Endothelial cell (in vitro differentiated cells): ENCODE measurements around the gene SSH2. TPM values are rescaled to one million over a fixed set of nuclear protein-coding genes. Genes with fewer than 3 reads are reported as not detected.

Source experiments
- DNase-seq: peaks from one replicate; pipeline ENCODE4 v3.0.0; 2021; ENCODE audit warnings: low spot score
- H3K27ac Mint-ChIP-seq: one replicate; pipeline ENCODE4 v1.8.0; 2021; ENCODE audit warnings: mixed read lengths, inconsistent platforms; ENCODE audit not compliant: unreplicated experiment
- H3K27me3 Mint-ChIP-seq: one replicate; pipeline ENCODE4 v1.8.0; 2021; ENCODE audit warnings: mild to moderate bottlenecking, moderate library complexity, mixed read lengths, inconsistent platforms; ENCODE audit not compliant: unreplicated experiment
- H3K36me3 Mint-ChIP-seq: one replicate; pipeline ENCODE4 v1.8.0; 2021; ENCODE audit warnings: mild to moderate bottlenecking, low read depth, mixed read lengths, inconsistent platforms; ENCODE audit not compliant: unreplicated experiment
- H3K4me1 Mint-ChIP-seq: one replicate; pipeline ENCODE4 v1.8.0; 2021; ENCODE audit warnings: mild to moderate bottlenecking, mixed read lengths, inconsistent platforms; ENCODE audit not compliant: unreplicated experiment
- H3K4me3 Mint-ChIP-seq: one replicate; pipeline ENCODE4 v1.8.0; 2021; ENCODE audit warnings: mild to moderate bottlenecking, mixed read lengths, inconsistent platforms; ENCODE audit not compliant: unreplicated experiment
- H3K9me3 Mint-ChIP-seq: one replicate; pipeline ENCODE4 v1.8.0; 2021; ENCODE audit warnings: mixed read lengths, inconsistent platforms; ENCODE audit not compliant: unreplicated experiment
- CTCF ChIP-seq: fragments of 200-600 bp; sonication (generic); IDR thresholded peaks from one replicate; pipeline ENCODE4 v1.5.0; 2021; ENCODE audit warnings: antibody characterized with exemption; ENCODE audit not compliant: unreplicated experiment
- total RNA-seq: library from RNA; stranded (reverse); fragmentation: NEBNext Ultra II Directional; extraction: Animal tissue kit (Norgen Biotek cat#: 25700); gene quantifications from one replicate; pipeline ENCODE4 v1.2.1, GENCODE V29; 2021; ENCODE audit not compliant: unreplicated experiment

SSH2 gene
- total RNA-seq, 1 donor from 2014 or later: 81.2 TPM

GRCh38 chr17:29597361-29598172 lies 332.5 kb downstream of the SSH2 start:
- peaks cover 4% of the 10 kb centered on the region for H3K4me1 Mint-ChIP-seq
- no peak overlapping the region for H3K4me3 Mint-ChIP-seq
- H3K27me3 Mint-ChIP-seq: peaks cover 12% of the 10 kb centered on the region
- peaks cover 4% of the 10 kb centered on the region for H3K36me3 Mint-ChIP-seq
- no peaks in the 10 kb centered on the region for H3K9me3 Mint-ChIP-seq
- H3K27ac Mint-ChIP-seq: no peak overlapping the region
- DNase-seq: no peak
- TF ChIP-seq CTCF: no peak

GRCh38 chr17:29596811-29597210 lies 333.2 kb downstream of the SSH2 start:
- Mint-ChIP-seq H3K36me3 (peaks cover 4% of the 10 kb centered on the region), H3K9me3 (no peaks in the 10 kb centered on the region), H3K27ac (no peak overlapping the region), H3K4me1 (peaks cover 9% of the 10 kb centered on the region), H3K4me3 (no peak overlapping the region), H3K27me3 (peaks cover 19% of the 10 kb centered on the region)
- TF ChIP-seq CTCF: no peak
- DNase-seq: no peak

- H3K36me3 Mint-ChIP-seq: peaks cover 4% of the 10 kb centered on the region
- H3K27me3 Mint-ChIP-seq: peaks cover 20% of the 10 kb centered on the region
- no peaks in the 10 kb centered on the region for H3K9me3 Mint-ChIP-seq
- peaks cover 7% of the 10 kb centered on the region for H3K4me1 Mint-ChIP-seq
- DNase-seq: no peak
- H3K27ac Mint-ChIP-seq: no peak overlapping the region
- H3K4me3 Mint-ChIP-seq: no peak overlapping the region
- TF ChIP-seq CTCF: no peak
These were observed 333.9 kb downstream of the SSH2 start for GRCh38 chr17:29595943-29596774.

- H3K4me1 Mint-ChIP-seq: peaks cover 12% of the 10 kb centered on the region
- TF ChIP-seq CTCF: no peak
- no peaks in the 10 kb centered on the region for H3K9me3 Mint-ChIP-seq
- peaks cover 26% of the 10 kb centered on the region for H3K27me3 Mint-ChIP-seq
- H3K4me3 Mint-ChIP-seq: no peak overlapping the region
- no peak for DNase-seq
- no peaks in the 10 kb centered on the region for H3K36me3 Mint-ChIP-seq
- no peak overlapping the region for H3K27ac Mint-ChIP-seq
These were observed 334.7 kb downstream of the SSH2 start for GRCh38 chr17:29595107-29595942.
